Smooth muscle cell (in vitro differentiated cells): Measurements from ENCODE around the gene RYR2. TPM values are rescaled to one million over a fixed set of nuclear protein-coding genes. Genes with fewer than 3 reads are reported as not detected.

Experiments used
- DNase-seq: peaks from one replicate; lab custom pipeline; 2025; ENCODE audit not compliant: unreplicated experiment; lab: John Stamatoyannopoulos, UW
- H2AFZ ChIP-seq: fragments of 200-600 bp; sonication (generic); 2 replicates; pipeline ENCODE4 v1.6.0; 2016; ENCODE audit warnings: antibody characterized with exemption, low read depth, mild to moderate bottlenecking
- H3F3A ChIP-seq: fragments of 200-600 bp; sonication (generic); 2 replicates; pipeline ENCODE4 v1.6.0; 2017; ENCODE audit warnings: antibody characterized with exemption, low read depth
- H3K27ac ChIP-seq: fragments of 200-600 bp; sonication (generic); 2 replicates; pipeline ENCODE4 v1.5.1; 2016; ENCODE audit warnings: low read depth, mild to moderate bottlenecking
- H3K27me3 ChIP-seq: fragments of 200-600 bp; sonication (generic); 2 replicates; pipeline ENCODE4 v1.6.1; 2016; ENCODE audit warnings: low read depth, mild to moderate bottlenecking
- H3K36me3 ChIP-seq: fragments of 200-600 bp; sonication (generic); 2 replicates; pipeline ENCODE4 v1.5.1; 2016; ENCODE audit warnings: low read depth
- H3K4me1 ChIP-seq: fragments of 200-600 bp; sonication (generic); 2 replicates; pipeline ENCODE4 v1.5.1; 2016; ENCODE audit warnings: low read depth
- H3K4me2 ChIP-seq: fragments of 200-600 bp; sonication (generic); 2 replicates; pipeline ENCODE4 v1.6.0; 2016; ENCODE audit warnings: mild to moderate bottlenecking
- H3K4me3 ChIP-seq: fragments of 200-600 bp; sonication (generic); 2 replicates; pipeline ENCODE4 v1.5.1; 2016; ENCODE audit warnings: mild to moderate bottlenecking
- H3K79me2 ChIP-seq: fragments of 200-600 bp; sonication (generic); 2 replicates; pipeline ENCODE4 v1.6.0; 2016; ENCODE audit warnings: low read depth, mild to moderate bottlenecking
- H3K9ac ChIP-seq: fragments of 200-600 bp; sonication (generic); 2 replicates; pipeline ENCODE4 v1.6.0; 2016; ENCODE audit warnings: low read depth
- H3K9me3 ChIP-seq: fragments of 200-600 bp; sonication (generic); replicated peaks from 2 replicates; pipeline ENCODE4 v1.5.1; 2016; ENCODE audit warnings: low read depth
- H4K20me1 ChIP-seq: fragments of 200-600 bp; sonication (generic); 2 replicates; pipeline ENCODE4 v1.6.0; 2016; ENCODE audit warnings: low read depth
- CTCF ChIP-seq: fragments of 200-600 bp; sonication (generic); IDR thresholded peaks from 2 replicates; pipeline ENCODE4 v1.5.1; 2017; ENCODE audit warnings: borderline replicate concordance, mild to moderate bottlenecking, antibody characterized with exemption; ENCODE audit not compliant: insufficient read depth, poor library complexity, severe bottlenecking
- WGBS: methylation state at CpG from one replicate; pipeline ENCODE4 v1.1.7; 2016; ENCODE audit warnings: low lambda C conversion rate; 5-methylcytosine and 5-hydroxymethylcytosine counted together
- polyA plus RNA-seq: library from polyadenylated mRNA; unstranded; fragments of >200 nt; fragmentation: Nextera tagmentation; extraction: Ambion mirVana; gene quantifications from 2 replicates; pipeline ENCODE4 v1.2.1, GENCODE V29; 2016
- total RNA-seq: library from RNA; depleted of rRNA; stranded (reverse); fragments of >200 nt; gene quantifications from 2 replicates; pipeline ENCODE4 v1.2.3, GENCODE V29; 2014

Gene RYR2
- total and polyA plus RNA-seq, 2 experiments from 2014 or later = 0.09 TPM; not detected in 1

- no peak overlapping the region for H3K27ac ChIP-seq
- no peaks in the 10 kb centered on the region for H3K4me1 ChIP-seq
- H3F3A ChIP-seq = no peaks in the 10 kb centered on the region
- no peaks in the 10 kb centered on the region for H3K36me3 ChIP-seq
- H3K27me3 ChIP-seq = no peaks in the 10 kb centered on the region
- H3K9ac ChIP-seq = no peak overlapping the region
- no peak overlapping the region for H3K4me3 ChIP-seq
- 89% methylated on average over 3 of the region's 3 CpGs for WGBS
- H2AFZ ChIP-seq = no peak overlapping the region
- no peaks in the 10 kb centered on the region for H4K20me1 ChIP-seq
- no peaks in the 10 kb centered on the region for H3K79me2 ChIP-seq
- no peaks in the 10 kb centered on the region for H3K9me3 ChIP-seq
- TF ChIP-seq CTCF = no peak
- H3K4me2 ChIP-seq = no peak overlapping the region
- DNase-seq = no peak
Measured at GRCh38 chr1:237852342-237852741, 810.4 kb downstream of the RYR2 start.

- H3K27me3 ChIP-seq = no peaks in the 10 kb centered on the region
- H3K4me2 ChIP-seq = no peak overlapping the region
- no peaks in the 10 kb centered on the region for H3K36me3 ChIP-seq
- 95% methylated on average over 7 of the region's 7 CpGs for WGBS
- H3K9ac ChIP-seq = no peak overlapping the region
- no peak overlapping the region for H3K27ac ChIP-seq
- no peaks in the 10 kb centered on the region for H3F3A ChIP-seq
- no peaks in the 10 kb centered on the region for H3K4me1 ChIP-seq
- no peak for TF ChIP-seq CTCF
- DNase-seq = no peak
- no peaks in the 10 kb centered on the region for H4K20me1 ChIP-seq
- H3K79me2 ChIP-seq = no peaks in the 10 kb centered on the region
- no peak overlapping the region for H3K4me3 ChIP-seq
- no peaks in the 10 kb centered on the region for H3K9me3 ChIP-seq
- H2AFZ ChIP-seq = no peak overlapping the region
Measured at GRCh38 chr1:237857455-237857854, 815.5 kb downstream of the RYR2 start.

GRCh38 chr1:237858992-237859391 is 817.0 kb downstream of the RYR2 start:
- H3K27ac ChIP-seq = no peak overlapping the region
- no peaks in the 10 kb centered on the region for H3K9me3 ChIP-seq
- no peaks in the 10 kb centered on the region for H3F3A ChIP-seq
- no peak for DNase-seq
- WGBS = 30% methylated on average over 4 of the region's 4 CpGs
- H3K4me3 ChIP-seq = no peak overlapping the region
- H3K27me3 ChIP-seq = no peaks in the 10 kb centered on the region
- H3K36me3 ChIP-seq = no peaks in the 10 kb centered on the region
- H3K4me2 ChIP-seq = no peak overlapping the region
- no peak for TF ChIP-seq CTCF
- no peaks in the 10 kb centered on the region for H4K20me1 ChIP-seq
- no peaks in the 10 kb centered on the region for H3K4me1 ChIP-seq
- H3K9ac ChIP-seq = no peak overlapping the region
- no peaks in the 10 kb centered on the region for H3K79me2 ChIP-seq
- no peak overlapping the region for H2AFZ ChIP-seq

- Histone ChIP-seq H3K4me3 (no peak overlapping the region), H3K27ac (no peak overlapping the region), H3K4me2 (no peak overlapping the region), H3K9ac (no peak overlapping the region), H4K20me1 (no peaks in the 10 kb centered on the region), H3K36me3 (no peaks in the 10 kb centered on the region), H3F3A (no peaks in the 10 kb centered on the region), H3K9me3 (no peaks in the 10 kb centered on the region), H3K27me3 (no peaks in the 10 kb centered on the region), H2AFZ (no peak overlapping the region), H3K4me1 (no peaks in the 10 kb centered on the region), H3K79me2 (no peaks in the 10 kb centered on the region)
- no peak for DNase-seq
- TF ChIP-seq CTCF = no peak
- WGBS = 87% methylated on average over 8 of the region's 8 CpGs
Measured at GRCh38 chr1:237861944-237862343, 820.0 kb downstream of the RYR2 start.
